Ectodermal cell (in vitro differentiated cells): ENCODE results near the gene KLHL29.
A peak's percentile ranks its signal among the peaks of the same experiment; 100 is the strongest.

Source experiments
- H3K27ac ChIP-seq: 2 replicates; pipeline ENCODE4 v1.7.0; 2013; ENCODE audit warnings: mild to moderate bottlenecking, low read depth, low read length; ENCODE audit not compliant: insufficient read depth, poor library complexity, severe bottlenecking
- H3K27me3 ChIP-seq: 2 replicates; pipeline ENCODE4 v1.7.0; 2013; ENCODE audit warnings: mild to moderate bottlenecking, low read length; ENCODE audit not compliant: insufficient read depth, control insufficient read depth, poor library complexity, severe bottlenecking
- H3K36me3 ChIP-seq: one replicate; pipeline ENCODE4 v1.7.0; 2013; ENCODE audit warnings: low read length; ENCODE audit not compliant: control insufficient read depth, insufficient read depth
- H3K4me1 ChIP-seq: one replicate; pipeline ENCODE4 v1.7.0; 2013; ENCODE audit warnings: low read length; ENCODE audit not compliant: control insufficient read depth, insufficient read depth
- H3K4me3 ChIP-seq: 2 replicates; pipeline ENCODE4 v1.7.0; 2013; ENCODE audit warnings: low read depth, low read length, control low read depth; ENCODE audit not compliant: insufficient read depth
- H3K9me3 ChIP-seq: 2 replicates; pipeline ENCODE4 v1.7.0; 2013; ENCODE audit warnings: mild to moderate bottlenecking, low read length, moderate library complexity; ENCODE audit not compliant: control insufficient read depth
- WGBS, 2 experiments: methylation state at CpG; one replicate each; pipeline ENCODE4 v1.1.7; 2013; ENCODE audit warnings: missing lambda C conversion rate in 2 of 2; 5-methylcytosine and 5-hydroxymethylcytosine counted together

KLHL29 gene

DNA sequence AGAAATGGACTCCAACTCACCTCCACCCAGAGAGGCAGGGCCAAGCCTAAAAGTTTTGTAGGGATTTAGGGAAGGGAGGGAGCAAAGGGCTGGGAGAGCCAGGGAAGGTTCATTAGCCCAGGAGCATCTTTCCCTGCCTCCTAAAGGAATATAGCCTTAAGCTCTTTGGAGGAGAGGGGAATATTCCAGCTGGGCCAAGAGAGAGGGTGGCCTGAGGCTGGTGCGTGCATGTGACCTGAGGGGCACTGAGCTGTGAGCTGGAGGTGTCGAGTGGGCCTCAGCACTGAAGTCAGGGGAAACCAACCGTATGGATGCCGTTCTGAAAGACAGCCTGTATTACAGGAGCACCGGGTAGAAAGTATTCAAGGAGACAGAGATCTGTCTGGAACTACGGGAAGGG is 112.6 kb downstream of the KLHL29 start:
- Histone ChIP-seq H3K27me3 (no peaks in the 10 kb centered on the region), H3K4me3 (no peak overlapping the region), H3K36me3 (no peaks in the 10 kb centered on the region), H3K4me1 (peaks cover 19% of the 10 kb centered on the region), H3K27ac (no peak overlapping the region), H3K9me3 (no peaks in the 10 kb centered on the region)
- WGBS, 2 experiments: 72 to 73% methylated on average over 6 of the region's 6 CpGs

DNA sequence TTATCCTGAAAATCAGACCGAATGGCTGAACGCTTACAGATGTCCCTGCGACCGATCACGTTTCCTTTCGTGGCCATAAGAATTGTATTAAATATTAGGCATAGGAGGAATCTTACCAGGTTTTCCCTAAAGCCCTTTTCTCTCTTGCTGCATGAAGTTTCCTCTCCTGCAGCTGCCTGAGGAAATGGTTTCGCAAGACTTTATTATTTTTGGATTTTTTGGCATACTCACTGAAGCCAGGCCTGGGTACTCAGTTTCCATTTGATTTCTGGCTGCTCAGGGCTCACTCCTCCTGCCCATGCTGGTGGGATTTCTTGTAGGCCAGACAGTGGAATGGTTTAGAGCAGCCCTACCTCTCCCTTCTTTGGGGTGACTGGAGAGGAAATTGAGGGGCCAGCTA is 114.0 kb downstream of the KLHL29 start:
- Histone ChIP-seq H3K36me3 (no peaks in the 10 kb centered on the region), H3K27me3 (no peaks in the 10 kb centered on the region), H3K4me1 (peaks cover 33% of the 10 kb centered on the region), H3K9me3 (no peaks in the 10 kb centered on the region), H3K27ac (no peak overlapping the region), H3K4me3 (no peak overlapping the region)
- WGBS, 2 experiments: 81 to 83% methylated on average over 7 of the region's 7 CpGs

DNA sequence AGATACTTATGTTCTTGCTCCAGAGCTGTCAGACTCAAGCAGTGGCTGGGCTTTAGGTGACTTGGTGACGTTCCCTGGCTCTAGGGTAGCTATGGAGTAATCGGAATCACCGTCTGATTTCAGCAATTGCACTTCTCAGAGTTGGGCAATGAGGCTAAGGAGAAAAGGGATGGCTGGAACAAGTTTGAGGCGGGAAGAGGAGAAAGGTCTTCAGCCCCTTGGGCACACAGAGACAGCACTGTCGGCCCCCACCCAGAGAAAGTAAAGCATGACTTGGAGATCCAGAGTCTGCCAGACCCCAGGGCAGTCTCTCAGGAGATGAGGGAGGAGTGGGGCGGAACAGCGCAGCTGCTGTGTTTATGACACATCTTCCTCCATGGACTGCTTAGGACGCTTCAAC is 114.5 kb downstream of the KLHL29 start:
- Histone ChIP-seq H3K9me3 (no peaks in the 10 kb centered on the region), H3K36me3 (no peaks in the 10 kb centered on the region), H3K4me3 (no peak overlapping the region), H3K27me3 (no peaks in the 10 kb centered on the region), H3K27ac (no peak overlapping the region), H3K4me1 (peaks cover 33% of the 10 kb centered on the region)
- WGBS, 2 experiments: 95% methylated on average over 8 of the region's 8 CpGs

DNA sequence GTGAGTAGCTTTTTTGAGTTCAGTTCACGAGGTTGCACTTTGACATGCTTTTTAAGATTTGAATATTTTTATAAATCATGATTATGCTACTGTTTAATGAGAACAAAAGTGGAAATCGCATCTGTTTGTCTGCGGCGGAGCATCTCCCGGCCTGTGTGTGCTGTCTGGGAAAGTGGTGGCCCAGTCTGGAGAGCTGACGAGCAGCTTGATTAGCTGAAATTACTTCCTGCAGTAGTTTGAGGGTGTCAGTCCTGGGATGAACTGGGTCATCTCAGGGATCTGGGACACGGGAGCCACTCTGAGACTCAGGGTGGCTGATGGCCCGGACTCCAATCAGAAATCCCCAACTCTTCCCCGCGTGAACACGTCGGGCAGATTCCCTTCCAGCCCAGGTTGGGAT is 115.9 kb downstream of the KLHL29 start:
- 91% methylated on average over 12 of the region's 12 CpGs for WGBS, 2 experiments
- no peaks in the 10 kb centered on the region for H3K36me3 ChIP-seq
- H3K9me3 ChIP-seq: no peaks in the 10 kb centered on the region
- no peaks in the 10 kb centered on the region for H3K27me3 ChIP-seq
- H3K4me1 ChIP-seq: peaks cover 41% of the 10 kb centered on the region
- H3K4me3 ChIP-seq: no peak overlapping the region
- H3K27ac ChIP-seq: no peak overlapping the region

DNA sequence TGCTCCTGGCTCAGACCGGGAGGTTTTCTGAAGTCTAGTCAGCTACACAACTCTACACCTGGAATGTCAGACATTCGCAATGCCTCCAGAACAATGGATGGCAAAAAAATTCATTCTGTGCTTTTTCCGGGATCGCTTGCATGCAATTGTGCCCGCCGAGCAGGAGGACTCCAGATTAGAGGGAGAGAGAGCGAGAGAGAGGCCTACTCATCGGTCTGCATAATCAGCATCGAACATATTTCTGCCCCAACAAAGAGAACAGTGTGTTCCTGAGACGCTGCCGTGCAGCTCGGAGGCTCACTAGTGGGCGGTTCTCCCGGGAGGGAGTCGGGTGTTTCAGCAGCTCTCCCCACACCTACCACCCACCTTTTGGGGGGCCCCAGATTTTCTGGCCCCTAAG is 117.1 kb downstream of the KLHL29 start:
- Histone ChIP-seq H3K4me1 (peaks cover 32% of the 10 kb centered on the region), H3K27me3 (no peaks in the 10 kb centered on the region), H3K36me3 (no peaks in the 10 kb centered on the region), H3K27ac (no peak overlapping the region), H3K9me3 (no peaks in the 10 kb centered on the region), H3K4me3 (no peak overlapping the region)
- 86 to 89% methylated on average over 15 of the region's 15 CpGs for WGBS, 2 experiments

DNA sequence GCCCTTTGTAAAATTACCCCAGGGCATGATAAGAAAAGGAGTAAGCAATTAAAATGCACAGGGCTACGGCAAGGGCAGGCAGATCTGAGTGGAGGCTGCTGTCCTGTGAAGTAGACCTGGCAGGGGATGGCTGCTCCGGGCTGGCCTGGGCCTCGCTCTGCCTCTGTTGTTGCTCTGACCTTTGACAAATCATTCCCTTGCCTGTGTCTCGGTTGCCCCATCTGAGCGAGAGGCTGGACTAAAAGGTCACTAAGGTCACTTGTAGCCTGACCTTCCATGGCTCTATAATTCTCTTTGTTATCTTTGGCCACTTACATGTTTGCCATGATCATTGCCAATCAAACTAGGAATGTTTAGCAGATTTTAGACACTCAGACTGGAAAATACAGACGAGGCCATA is 118.1 kb downstream of the KLHL29 start:
- 62 to 63% methylated on average over 6 of the region's 6 CpGs for WGBS, 2 experiments
- no peaks in the 10 kb centered on the region for H3K27me3 ChIP-seq
- no peaks in the 10 kb centered on the region for H3K9me3 ChIP-seq
- H3K4me3 ChIP-seq: no peak overlapping the region
- H3K4me1 ChIP-seq: peaks cover 29% of the 10 kb centered on the region
- no peaks in the 10 kb centered on the region for H3K36me3 ChIP-seq
- H3K27ac ChIP-seq: peak overlapping the region; percentile 30

DNA sequence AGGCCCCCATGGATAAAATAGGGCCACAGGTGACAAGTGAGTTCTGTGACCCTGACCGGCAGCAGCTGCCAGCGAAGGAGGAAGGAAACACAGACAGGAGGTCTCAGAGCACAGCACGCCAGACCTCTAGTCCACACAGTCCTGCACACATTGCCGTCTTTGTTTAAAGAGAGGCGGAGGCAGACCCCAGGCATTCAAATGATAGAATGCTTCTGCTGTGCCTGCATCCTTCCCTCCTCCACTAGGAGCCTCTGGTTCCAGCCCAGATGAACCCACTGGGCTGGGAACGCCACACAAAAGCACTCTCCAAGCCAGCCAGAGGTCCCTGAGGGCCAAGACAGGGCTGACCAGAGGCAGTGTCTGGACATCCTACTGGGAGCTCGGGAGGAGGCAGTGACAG is 118.7 kb downstream of the KLHL29 start:
- no peaks in the 10 kb centered on the region for H3K36me3 ChIP-seq
- 76 to 77% methylated on average over 7 of the region's 7 CpGs for WGBS, 2 experiments
- peak overlapping the region; percentile 30 for H3K27ac ChIP-seq
- H3K27me3 ChIP-seq: no peaks in the 10 kb centered on the region
- H3K4me1 ChIP-seq: peaks cover 29% of the 10 kb centered on the region
- H3K9me3 ChIP-seq: no peaks in the 10 kb centered on the region
- H3K4me3 ChIP-seq: no peak overlapping the region

DNA sequence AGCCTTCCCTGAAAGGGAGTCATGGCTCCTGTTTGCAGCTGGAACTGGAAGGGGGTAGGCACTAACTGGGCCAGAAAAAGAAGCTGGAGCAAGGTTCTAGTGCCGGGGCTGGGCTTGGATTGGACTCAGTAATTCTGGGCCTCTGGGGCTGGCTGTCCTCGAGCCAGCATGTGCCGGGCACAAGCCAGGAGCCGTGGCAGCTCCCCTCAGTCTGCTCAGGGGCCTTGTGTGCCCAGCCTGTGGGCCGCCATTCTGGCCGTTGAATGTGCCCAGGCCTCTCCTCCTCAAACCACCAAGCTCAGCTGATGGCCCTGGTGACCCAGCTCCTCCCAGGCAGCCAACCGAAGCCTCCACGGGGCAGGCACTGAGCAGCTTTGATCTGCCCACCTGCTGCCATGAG is 119.6 kb downstream of the KLHL29 start:
- no peaks in the 10 kb centered on the region for H3K36me3 ChIP-seq
- H3K9me3 ChIP-seq: no peaks in the 10 kb centered on the region
- WGBS, 2 experiments: 88 to 90% methylated on average over 8 of the region's 8 CpGs
- H3K27me3 ChIP-seq: no peaks in the 10 kb centered on the region
- peaks cover 30% of the 10 kb centered on the region for H3K4me1 ChIP-seq
- H3K4me3 ChIP-seq: no peak overlapping the region
- no peak overlapping the region for H3K27ac ChIP-seq

DNA sequence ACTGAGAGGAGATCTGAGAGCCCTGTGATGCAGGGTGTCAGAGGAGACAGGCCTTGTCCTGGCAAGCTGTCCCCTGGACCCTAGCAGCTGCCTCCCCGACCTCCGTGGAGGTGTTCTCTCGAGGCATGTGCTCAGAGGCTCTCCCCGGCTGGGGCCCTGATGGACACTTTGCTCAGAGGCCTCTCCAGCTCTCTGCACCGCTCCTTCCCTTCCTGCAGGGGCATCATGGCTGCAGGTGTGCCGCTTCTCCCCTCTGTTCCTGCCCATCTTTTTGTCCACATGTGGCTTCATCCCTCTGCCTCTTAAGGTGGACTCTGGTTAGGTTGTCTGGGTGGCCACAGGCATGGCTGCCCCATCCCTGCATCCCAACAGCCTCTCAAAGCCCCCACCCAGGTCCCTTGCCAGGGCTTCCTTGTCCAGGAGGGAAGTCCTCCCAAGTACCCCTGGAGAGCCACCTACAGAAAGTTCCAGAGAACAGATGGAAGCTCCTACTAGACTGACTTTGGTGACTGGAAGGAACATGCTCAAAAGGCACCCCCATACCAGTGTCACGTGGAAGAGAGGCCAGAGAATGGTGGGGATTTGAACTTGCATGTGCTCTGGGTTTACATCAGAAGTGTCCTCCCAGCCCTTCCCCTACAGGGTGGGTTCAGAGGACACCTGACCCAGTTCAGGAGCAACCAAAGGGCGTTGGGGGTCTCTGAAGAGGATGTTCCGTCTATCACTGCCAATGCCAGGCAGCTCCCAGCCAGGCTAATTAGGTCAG is 120.4 kb downstream of the KLHL29 start:
- Histone ChIP-seq H3K9me3 (no peaks in the 10 kb centered on the region), H3K27me3 (no peaks in the 10 kb centered on the region)
- 91 to 95% methylated on average over 9 of the region's 9 CpGs for whole genome bisulfite sequencing, 2 experiments

DNA sequence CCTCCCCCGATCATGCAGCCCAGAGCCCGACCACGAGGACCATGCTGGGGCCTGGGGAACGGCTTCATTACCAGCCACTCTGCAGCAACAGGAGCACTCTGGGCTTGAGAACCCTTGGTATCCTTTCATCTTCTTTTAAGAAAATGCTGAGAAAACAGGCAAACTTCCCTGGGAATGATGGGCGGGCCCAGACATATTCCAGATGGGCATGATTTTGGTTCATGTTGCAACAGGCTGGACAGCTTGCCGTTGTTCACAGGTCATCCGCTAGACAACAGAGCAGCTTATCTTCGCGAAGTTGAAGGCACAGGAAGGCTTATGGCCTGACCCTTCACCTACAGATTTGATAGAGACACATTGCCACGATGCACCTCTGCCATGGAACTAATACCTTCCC is 121.0 kb downstream of the KLHL29 start:
- Histone ChIP-seq H3K9me3 (no peaks in the 10 kb centered on the region), H3K27me3 (no peaks in the 10 kb centered on the region), H3K36me3 (no peaks in the 10 kb centered on the region), H3K4me1 (peaks cover 39% of the 10 kb centered on the region), H3K4me3 (no peak overlapping the region), H3K27ac (no peak overlapping the region)
- 93 to 95% methylated on average over 10 of the region's 10 CpGs for WGBS, 2 experiments

More for the DNA sequence above, 120.4 kb downstream of the KLHL29 start:
- Histone ChIP-seq H3K36me3 (no peaks in the 10 kb centered on the region), H3K27ac (no peak overlapping the region), H3K4me1 (peaks cover 38% of the 10 kb centered on the region), H3K4me3 (no peak overlapping the region)
